Kidney tubule cell (primary cell): ENCODE data around the gene ABCC12.
A peak's percentile ranks its signal among the peaks of the same experiment; 100 is the strongest.
"Not testable (repeated sequence)": the region's sequence is repeated elsewhere in the genome, so short reads cannot be mapped to it uniquely, and the experiment has no call there.

Experiments
- DNase-seq: peaks from one replicate; pipeline ENCODE4 v3.0.0-alpha.2; 2018; ENCODE audit warnings: low spot score

The ABCC12 gene

GRCh38 chr16:48155926-48156789 is at the start of gene ABCC12:
Gene ABCC12, minus strand, starts transcription at chr16:48155993. Its CDS starts 9,569 bp downstream, at chr16:48146424.
- DNase-seq = no peak

GRCh38 chr16:48204825-48205151 is 49.0 kb upstream of the ABCC12 start:
- no peak for DNase-seq

GRCh38 chr16:48203974-48204824 is 48.4 kb upstream of the ABCC12 start:
- DNase-seq = no peak

DNA sequence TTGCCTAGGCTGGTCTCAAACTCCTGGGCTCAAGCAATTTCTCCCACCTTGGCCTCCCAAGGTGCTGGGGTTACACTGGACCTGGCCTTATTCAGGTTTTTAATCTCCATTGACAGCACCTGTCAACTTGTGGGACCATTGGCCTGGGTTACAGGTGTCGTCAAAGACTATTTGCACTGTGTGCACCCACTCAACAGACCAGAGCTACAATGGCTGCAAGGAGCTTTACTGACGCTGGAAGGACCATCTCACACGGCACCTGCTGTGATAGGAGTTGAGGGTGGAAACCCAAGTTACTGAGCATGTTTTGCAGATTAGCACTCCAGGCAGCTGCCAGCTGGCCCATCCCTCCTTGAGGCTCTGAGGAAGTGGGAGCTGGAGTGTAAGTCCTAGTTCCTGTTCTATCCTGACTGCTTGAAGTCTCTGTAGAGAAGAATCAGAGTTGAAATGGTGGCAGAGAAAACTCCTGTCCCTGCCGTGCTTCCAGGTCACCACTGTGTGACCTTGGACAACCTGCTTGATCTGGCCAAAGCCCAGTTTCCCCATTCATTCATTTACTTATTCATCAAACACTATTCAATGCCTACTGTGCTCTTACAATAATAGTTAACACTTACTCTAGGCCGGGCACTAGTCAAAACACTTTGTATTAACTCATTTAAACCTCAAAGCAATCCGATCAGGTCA is 45.9 kb upstream of the ABCC12 start:
- DNase-seq = no peak

GRCh38 chr16:48197294-48197693 is 41.5 kb upstream of the ABCC12 start:
- DNase-seq = no peak

DNA sequence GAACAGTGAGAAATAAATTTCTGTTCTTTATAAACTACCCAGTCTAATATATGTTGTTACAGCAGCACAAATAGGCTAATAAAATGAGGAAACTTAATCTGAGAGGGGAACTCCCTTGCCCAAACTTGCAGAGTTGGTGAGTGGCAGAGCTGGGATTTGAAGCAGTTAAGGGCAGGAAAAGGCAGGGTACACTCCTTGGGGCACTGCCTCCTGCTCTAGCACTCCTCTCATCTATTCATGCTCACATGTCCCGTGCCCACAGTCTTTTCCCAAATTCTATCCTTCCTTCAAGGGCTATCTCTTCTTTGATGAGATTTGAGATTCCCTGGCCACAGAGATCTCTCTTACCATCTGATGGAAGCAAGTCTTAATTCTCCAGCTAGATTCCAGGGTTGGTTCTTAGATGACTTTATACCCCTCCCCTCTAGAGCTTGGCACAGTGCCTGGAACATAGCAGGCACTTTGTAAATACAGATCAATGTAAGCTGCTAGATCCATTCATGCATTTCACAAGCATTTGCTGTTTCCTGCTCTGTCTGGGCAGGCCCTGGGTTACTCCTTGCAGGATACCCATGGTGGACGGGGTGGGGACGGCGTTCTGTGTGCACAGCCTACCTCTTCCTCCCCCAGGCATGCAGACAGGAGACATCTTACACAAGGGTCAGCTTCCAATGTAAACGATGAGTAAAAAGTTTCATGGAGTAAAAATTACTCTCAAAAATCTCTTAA is 39.2 kb upstream of the ABCC12 start:
- peak; percentile 68 for DNase-seq

- no peak for DNase-seq
These were observed 38.1 kb upstream of the ABCC12 start for GRCh38 chr16:48193846-48194245.

GRCh38 chr16:48188449-48189102 is 32.8 kb upstream of the ABCC12 start:
- peak; percentile 10 for DNase-seq

DNA sequence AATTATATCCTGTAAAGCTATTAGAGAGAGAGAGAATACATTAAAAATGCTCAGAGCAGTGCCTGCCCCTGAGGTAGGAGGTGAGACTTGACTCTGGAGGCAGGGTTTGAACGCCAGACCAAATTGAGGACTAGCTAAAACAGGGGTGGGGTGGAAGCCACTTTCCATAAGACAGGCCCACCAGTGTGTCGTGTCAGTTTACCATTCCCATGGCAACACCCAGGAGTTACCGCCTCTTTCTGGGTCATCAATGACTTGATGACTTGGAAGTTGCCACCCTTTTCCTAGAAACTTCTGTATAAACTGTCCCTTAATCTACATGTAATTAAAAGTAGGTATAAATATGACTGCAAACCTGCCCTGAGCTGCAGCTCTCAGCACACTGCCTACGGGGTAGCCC is 32.0 kb upstream of the ABCC12 start:
- no peak for DNase-seq

- no peak for DNase-seq
These were observed 28.9 kb upstream of the ABCC12 start for GRCh38 chr16:48184681-48185080.

- no peak for DNase-seq
These were observed 27.3 kb upstream of the ABCC12 start for GRCh38 chr16:48182979-48183537.

DNA sequence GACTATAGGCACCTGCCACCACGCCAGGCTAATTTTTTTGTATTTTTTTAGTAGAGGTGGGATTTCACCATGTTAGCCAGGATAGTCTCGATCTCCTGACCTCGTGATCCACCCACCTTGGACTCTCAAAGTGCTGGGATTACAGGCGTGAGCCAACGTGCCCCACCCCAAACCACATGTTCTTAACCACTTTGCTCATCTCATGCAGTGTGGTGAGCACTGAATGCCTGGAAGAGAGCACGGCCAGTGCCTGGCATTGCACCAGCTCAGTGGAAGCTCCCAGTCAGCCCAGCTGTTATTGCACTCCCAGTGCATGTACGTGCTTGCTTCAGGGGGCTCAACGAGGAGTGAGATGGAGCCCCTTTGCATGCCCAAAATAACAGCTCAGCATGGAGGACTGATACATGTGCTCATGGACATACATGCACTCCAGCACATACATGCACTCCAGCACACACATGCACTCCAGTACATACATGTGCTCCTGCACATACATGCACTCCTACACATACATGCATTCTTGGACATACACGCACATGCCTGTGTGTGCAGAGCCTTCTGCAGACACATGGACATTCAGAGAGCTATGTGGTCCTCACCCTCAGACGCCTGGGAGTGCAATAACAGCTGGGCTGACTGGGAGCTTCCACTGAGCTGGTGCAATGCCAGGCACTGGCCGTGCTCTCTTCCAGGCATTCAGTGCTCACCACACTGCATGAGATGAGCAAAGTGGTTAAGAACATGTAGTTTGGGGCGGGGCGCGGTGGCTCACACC is 26.1 kb upstream of the ABCC12 start:
- not testable (repeated sequence) for DNase-seq

- no peak for DNase-seq
These were observed 25.2 kb upstream of the ABCC12 start for GRCh38 chr16:48180868-48181480.

GRCh38 chr16:48176635-48177408 is 21.0 kb upstream of the ABCC12 start:
- DNase-seq = no peak

DNA sequence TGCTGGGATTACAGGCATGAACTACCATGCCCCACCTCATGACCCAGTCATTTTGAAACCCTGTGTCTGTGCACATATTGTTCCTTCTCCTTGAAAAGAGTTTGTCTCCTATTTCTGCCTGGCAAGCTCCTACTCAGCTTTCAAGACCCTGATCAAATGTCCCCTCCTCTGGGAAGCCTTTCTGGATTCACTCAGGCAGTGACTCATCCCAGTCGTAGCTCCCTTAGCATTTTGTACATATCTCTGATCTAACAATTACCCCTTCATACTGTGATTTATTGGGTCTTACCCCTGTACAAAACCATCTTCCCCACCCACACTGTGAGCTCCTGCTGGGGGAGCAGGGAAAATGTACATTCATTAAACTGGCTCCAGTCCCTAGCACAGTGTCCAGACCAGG is 18.1 kb upstream of the ABCC12 start:
- DNase-seq = no peak

DNA sequence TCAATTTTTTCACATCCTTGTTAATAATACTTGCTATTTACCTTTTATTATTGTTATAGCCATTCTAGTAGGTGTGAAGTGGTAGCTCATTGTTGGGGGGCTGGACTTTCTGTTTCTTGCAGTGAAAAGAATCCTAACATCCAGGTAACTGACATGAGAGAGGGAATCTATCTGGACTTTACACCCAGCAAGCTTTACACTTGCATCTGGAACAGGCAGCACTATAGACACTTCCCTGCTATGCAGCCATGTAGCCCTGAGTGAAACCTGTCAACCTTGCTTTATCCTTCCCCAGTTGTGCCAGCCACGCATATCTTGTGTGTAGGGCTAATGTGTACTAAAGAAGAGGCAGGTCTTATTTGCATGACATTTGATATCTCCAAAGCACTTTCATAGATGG is 16.9 kb upstream of the ABCC12 start:
- no peak for DNase-seq

DNA sequence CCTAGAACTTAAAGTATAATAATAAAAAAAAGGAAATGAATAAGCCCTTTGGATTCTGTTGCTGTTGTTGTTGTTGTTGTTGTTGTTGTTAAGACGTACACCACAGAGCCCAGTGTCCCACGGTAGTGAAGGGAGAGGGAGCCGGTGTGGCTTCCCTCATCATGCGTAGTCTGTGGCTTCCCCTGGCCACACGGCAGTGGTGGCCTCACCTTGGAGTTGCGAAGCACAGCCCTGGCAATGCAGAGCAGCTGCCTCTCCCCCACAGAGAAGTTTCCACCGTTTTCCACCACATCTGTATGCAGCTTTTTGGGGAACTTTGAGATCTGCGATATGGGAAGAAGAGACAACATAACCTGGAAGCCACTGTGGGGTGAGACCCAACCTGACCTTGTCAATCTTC is 14.1 kb upstream of the ABCC12 start:
- no peak for DNase-seq

- no peak for DNase-seq
These were observed 12.3 kb upstream of the ABCC12 start for GRCh38 chr16:48168075-48168474.

GRCh38 chr16:48166617-48167016 is 10.8 kb upstream of the ABCC12 start:
- not testable (repeated sequence) for DNase-seq
